GM20431 (cell line): ENCODE data around the gene NSD2.

ENCODE experiments used
- in situ Hi-C: fragments of 300-500 bp; cut with MseI, MboI; formaldehyde crosslinking; loops from one replicate; pipeline ENCODE4 v1.15.0; 2020; ENCODE audit warnings: low sequenced_read_pairs; ENCODE audit not compliant: unreplicated experiment

Gene NSD2

GRCh38 chr4:1933700-1934099 is 62.5 kb downstream of the NSD2 start:
- in situ Hi-C loops: no loop called here

GRCh38 chr4:1937550-1937949 is 66.4 kb downstream of the NSD2 start:
- in situ Hi-C loops: no loop called here

GRCh38 chr4:1938027-1938426 is 66.8 kb downstream of the NSD2 start:
- in situ Hi-C loops: no loop called here

GRCh38 chr4:1939664-1940509 is 68.7 kb downstream of the NSD2 start:
- in situ Hi-C loops: no loop called here

GRCh38 chr4:1940566-1940965 is 69.4 kb downstream of the NSD2 start:
- in situ Hi-C loops: no loop called here

- in situ Hi-C loops: no loop called here
These were observed 72.7 kb downstream of the NSD2 start for GRCh38 chr4:1943928-1944327.

- in situ Hi-C loops: no loop called here
These were observed 74.1 kb downstream of the NSD2 start for GRCh38 chr4:1945124-1945895.

- in situ Hi-C loops: no loop called here
These were observed 74.7 kb downstream of the NSD2 start for GRCh38 chr4:1945912-1946311.

- in situ Hi-C loops: no loop called here
These were observed 77.0 kb downstream of the NSD2 start for GRCh38 chr4:1948232-1948631.

GRCh38 chr4:1948892-1949436 is 77.8 kb downstream of the NSD2 start:
- in situ Hi-C loops: no loop called here

GRCh38 chr4:1950369-1950768 is 79.2 kb downstream of the NSD2 start:
- in situ Hi-C loops: no loop called here

- in situ Hi-C loops: no loop called here
These were observed 81.0 kb downstream of the NSD2 start for GRCh38 chr4:1952058-1952700.

GRCh38 chr4:1952719-1953118 is 81.5 kb downstream of the NSD2 start:
- in situ Hi-C loops: no loop called here

- in situ Hi-C loops: no loop called here
These were observed 82.1 kb downstream of the NSD2 start for GRCh38 chr4:1953335-1953734.

GRCh38 chr4:1956631-1957030 is 85.4 kb downstream of the NSD2 start:
- in situ Hi-C loops: no loop called here

- in situ Hi-C loops: no loop called here
These were observed 87.3 kb downstream of the NSD2 start for GRCh38 chr4:1958276-1959103.

- in situ Hi-C loops: no loop called here
These were observed 87.9 kb downstream of the NSD2 start for GRCh38 chr4:1959104-1959384.

- in situ Hi-C loops: no loop called here
These were observed 89.1 kb downstream of the NSD2 start for GRCh38 chr4:1960170-1960825.

GRCh38 chr4:1961038-1961437 is 89.8 kb downstream of the NSD2 start:
- in situ Hi-C loops: no loop called here

GRCh38 chr4:1961563-1961962 is 90.4 kb downstream of the NSD2 start:
- in situ Hi-C loops: no loop called here
